ENCODE measurements around the gene ZNF571.
A peak's percentile ranks its signal among the peaks of the same experiment; 100 is the strongest.

Gene ZNF571

GRCh38 chr19:37594304-37594981 lies at the start of gene ZNF571, which contains the start of gene ZNF540:
ZNF571 (minus strand) TSS chr19:37594792; CDS start chr19:37586676, 8,116 bp downstream.
ZNF540 (plus strand) TSS chr19:37594876; CDS start chr19:37598448, 3,572 bp downstream.
- peak; percentile 93 for DNase-seq (ENCODE audit: low spot score)

- DNase-seq (ENCODE audit: low spot score), result no peak
These were observed 40.8 kb upstream of the ZNF571 start for GRCh38 chr19:37635076-37636056.

- no peak for DNase-seq (ENCODE audit: low spot score)
These were observed 390 bp upstream of the ZNF571 start for GRCh38 chr19:37594982-37595382.

- no peak for DNase-seq (ENCODE audit: low spot score)
These were observed 642 bp downstream of the ZNF571 start for GRCh38 chr19:37593996-37594303.

- no peak for DNase-seq (ENCODE audit: low spot score)
These were observed 11.3 kb downstream of the ZNF571 start for GRCh38 chr19:37583340-37583739.

GRCh38 chr19:37572203-37572602 lies 22.4 kb downstream of the ZNF571 start:
- DNase-seq (ENCODE audit: low spot score), result no peak

- DNase-seq (ENCODE audit: low spot score), result no peak
These were observed 29.3 kb downstream of the ZNF571 start for GRCh38 chr19:37565370-37565669.

GRCh38 chr19:37564624-37565369 lies 29.8 kb downstream of the ZNF571 start:
- no peak for DNase-seq (ENCODE audit: low spot score)

GRCh38 chr19:37563518-37563917 lies 31.1 kb downstream of the ZNF571 start:
- no peak for DNase-seq (ENCODE audit: low spot score)

GRCh38 chr19:37551129-37551993 lies 43.2 kb downstream of the ZNF571 start:
- no peak for DNase-seq (ENCODE audit: low spot score)

- DNase-seq (ENCODE audit: low spot score), result no peak
These were observed 57.1 kb downstream of the ZNF571 start for GRCh38 chr19:37537391-37537947.

- DNase-seq (ENCODE audit: low spot score), result no peak
These were observed 74.7 kb downstream of the ZNF571 start for GRCh38 chr19:37519890-37520289.
